LNCAP (cell line): ENCODE results near the gene TM4SF5.

ENCODE experiments used
- CTCF ChIP-seq: fragments of 450-650 bp; IDR thresholded peaks from 2 replicates; pipeline ENCODE4 v1.5.1; 2017; ENCODE audit warnings: mild to moderate bottlenecking

The TM4SF5 gene

DNA sequence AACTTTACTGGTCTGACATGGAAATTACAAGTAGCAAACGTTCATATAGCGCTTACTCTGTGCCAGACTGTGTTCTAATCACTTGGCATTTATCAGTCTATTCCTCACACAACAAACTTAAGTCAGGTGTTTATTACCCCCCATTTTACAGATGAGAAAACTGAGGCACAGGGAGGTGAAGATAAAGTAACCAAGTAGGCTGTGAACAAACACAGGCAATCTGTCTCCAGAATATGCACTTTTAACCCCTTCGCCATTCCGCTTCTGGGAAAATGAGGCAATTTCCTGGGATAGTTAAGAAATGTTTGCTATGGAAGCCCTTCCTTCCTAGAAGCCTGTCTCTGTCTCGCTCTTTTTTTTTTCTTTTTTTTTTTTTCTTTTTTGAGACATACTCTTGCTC lies 19.8 kb upstream of the TM4SF5 start:
- TF ChIP-seq CTCF: no peak

DNA sequence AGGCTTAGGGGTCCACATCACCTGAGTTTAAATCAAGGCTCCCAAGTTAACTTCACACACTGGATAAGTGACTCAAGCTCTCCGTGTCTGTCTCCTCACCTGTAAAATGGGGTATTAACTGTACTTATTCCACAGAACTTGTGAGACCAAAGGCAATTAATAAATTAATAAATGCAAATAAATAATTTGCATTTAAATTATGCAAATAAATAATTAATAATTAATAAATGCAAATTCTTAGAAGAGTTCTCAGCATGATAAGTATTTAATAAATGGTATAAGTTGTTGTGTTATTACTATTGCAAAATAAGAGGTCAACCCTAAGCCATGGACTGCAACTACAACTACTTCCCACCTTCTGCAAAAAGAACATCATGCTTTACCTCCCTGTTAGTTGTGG lies 18.3 kb upstream of the TM4SF5 start:
- TF ChIP-seq CTCF: no peak

DNA sequence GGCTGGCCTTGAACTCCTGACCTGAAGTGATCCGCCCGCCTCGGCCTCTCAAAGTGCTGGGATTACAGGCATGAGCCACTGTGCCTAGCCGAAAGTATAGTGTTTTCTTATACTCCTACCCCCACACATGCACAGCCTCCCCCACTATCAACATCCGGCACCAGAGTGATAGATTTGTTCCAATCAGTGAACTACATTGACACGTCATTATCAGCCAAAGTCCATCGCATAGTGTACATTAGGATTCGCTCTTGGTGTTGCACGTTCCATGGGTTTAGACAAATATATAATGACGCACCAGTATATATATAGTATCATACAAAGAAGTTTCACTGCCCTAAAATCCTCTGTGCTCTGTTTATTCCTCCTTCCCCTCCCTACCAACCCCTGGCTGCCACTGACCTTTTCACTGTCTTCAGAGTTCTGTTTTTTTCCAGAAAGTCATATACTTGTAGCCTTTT lies 11.9 kb upstream of the TM4SF5 start:
- TF ChIP-seq CTCF: no peak

DNA sequence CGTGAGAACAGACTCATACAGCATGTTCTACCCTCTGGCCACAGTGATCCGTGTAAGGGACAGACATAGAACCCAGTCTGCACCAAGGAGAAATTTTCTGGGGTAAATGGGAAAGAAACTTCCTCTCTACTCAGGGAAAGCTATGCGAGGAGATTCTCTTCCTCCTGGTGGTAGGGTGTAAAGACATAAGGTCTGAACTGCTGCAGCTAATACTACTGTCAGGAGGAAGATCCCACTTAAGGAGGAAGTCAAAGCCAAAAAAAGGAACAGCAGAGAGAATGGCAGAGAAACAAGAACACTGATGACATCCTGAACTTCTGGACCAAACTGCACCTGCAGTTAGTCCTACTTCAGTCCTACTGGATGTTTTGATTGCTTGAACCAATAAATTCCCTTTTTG lies 7.1 kb upstream of the TM4SF5 start:
- TF ChIP-seq CTCF: no peak

GRCh38 chr17:4766201-4766600 lies 5.5 kb upstream of the TM4SF5 start:
- TF ChIP-seq CTCF: no peak

GRCh38 chr17:4766723-4767122 lies 5.0 kb upstream of the TM4SF5 start:
- no peak for TF ChIP-seq CTCF

GRCh38 chr17:4768298-4768697 lies 3.4 kb upstream of the TM4SF5 start:
- TF ChIP-seq CTCF: no peak

DNA sequence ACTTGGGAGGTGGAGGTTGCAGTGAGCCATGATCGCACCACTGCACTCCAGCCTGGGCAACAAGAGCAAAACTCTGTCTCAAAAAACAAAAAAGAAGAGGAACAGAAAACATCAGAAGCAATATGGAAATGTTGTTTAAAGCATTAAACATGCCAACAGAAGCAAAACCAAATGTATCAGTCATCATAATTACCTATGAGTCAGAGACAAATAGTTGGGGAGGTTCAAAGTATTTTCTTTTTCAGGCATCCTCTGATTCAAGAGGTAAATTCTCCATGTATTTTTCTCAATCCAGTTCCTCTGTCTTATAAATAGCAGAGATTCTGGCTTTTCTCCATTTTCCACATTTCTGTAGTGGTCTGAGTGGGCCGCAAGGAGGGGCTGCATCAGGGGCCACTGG lies 2.1 kb upstream of the TM4SF5 start:
- TF ChIP-seq CTCF: no peak
